Osteoblast (primary cell): Measurements from ENCODE around the gene NELL2. TPM values are rescaled to one million over a fixed set of nuclear protein-coding genes. Genes with fewer than 3 reads are reported as not detected.

ENCODE experiments used
- DNase-seq: peaks from one replicate; pipeline ENCODE4 v3.0.0; 2011; ENCODE audit warnings: low spot score, mixed read lengths; ENCODE audit not compliant: insufficient read length; ENCODE audit errors: missing footprints
- H2AFZ ChIP-seq: 2 replicates; pipeline ENCODE4 v1.6.0; 2011; ENCODE audit warnings: mild to moderate bottlenecking, low read length
- H3K27ac ChIP-seq: 2 replicates; pipeline ENCODE4 v1.5.1; 2011; ENCODE audit warnings: mild to moderate bottlenecking, low read depth, low read length, moderate library complexity
- H3K27me3 ChIP-seq: 2 replicates; pipeline ENCODE4 v1.6.0; 2012; ENCODE audit warnings: mild to moderate bottlenecking, control low read depth, inconsistent platforms, low read length, moderate library complexity; ENCODE audit not compliant: insufficient read depth
- H3K36me3 ChIP-seq: 2 replicates; pipeline ENCODE4 v1.5.1; 2011; ENCODE audit warnings: mild to moderate bottlenecking, low read length, control low read depth, moderate library complexity; ENCODE audit not compliant: insufficient read depth
- H3K4me1 ChIP-seq: 2 replicates; pipeline ENCODE4 v1.5.1; 2011; ENCODE audit warnings: mild to moderate bottlenecking, low read length, control low read depth, moderate library complexity; ENCODE audit not compliant: insufficient read depth
- H3K4me2 ChIP-seq: 2 replicates; pipeline ENCODE4 v1.6.0; 2011; ENCODE audit warnings: mild to moderate bottlenecking, low read length; ENCODE audit not compliant: insufficient read depth
- H3K4me3 ChIP-seq: fragments of 200-600 bp; sonication (generic); 3 replicates; pipeline ENCODE4 v1.5.1; 2012; ENCODE audit warnings: mild to moderate bottlenecking, low read length, inconsistent platforms; ENCODE audit not compliant: insufficient read depth
- H3K79me2 ChIP-seq: 2 replicates; pipeline ENCODE4 v1.6.0; 2012; ENCODE audit warnings: mild to moderate bottlenecking, low read length, control low read depth, inconsistent platforms; ENCODE audit not compliant: insufficient read depth
- H3K9me3 ChIP-seq: 2 replicates; pipeline ENCODE4 v1.5.1; 2011; ENCODE audit warnings: low read depth, low read length, control low read depth
- H4K20me1 ChIP-seq: 2 replicates; pipeline ENCODE4 v1.6.0; 2012; ENCODE audit warnings: mild to moderate bottlenecking, low read length, control low read depth; ENCODE audit not compliant: insufficient read depth
- total RNA-seq: library from RNA; depleted of rRNA; stranded (reverse); fragments of >200 nt; gene quantifications from 2 replicates; pipeline ENCODE4 v1.2.3, GENCODE V29; 2012
- TF ChIP-seq, protein P1 (sequence below): IDR thresholded peaks from 2 replicates; pipeline ENCODE4 v1.5.1; 2011; ENCODE audit warnings: mild to moderate bottlenecking, low read depth, low read length, moderate library complexity; ENCODE audit errors: extremely low read depth

The NELL2 gene
- total RNA-seq, 1 donor = not detected

GRCh38 chr12:44570036-44570583 is 306.0 kb downstream of the NELL2 start:
- no peak for DNase-seq
- Histone ChIP-seq H3K27ac (no peak overlapping the region), H3K27me3 (no peaks in the 10 kb centered on the region), H3K9me3 (no peaks in the 10 kb centered on the region), H3K79me2 (no peaks in the 10 kb centered on the region), H3K4me2 (no peak overlapping the region), H2AFZ (no peak overlapping the region), H3K36me3 (no peaks in the 10 kb centered on the region), H3K4me1 (no peaks in the 10 kb centered on the region), H4K20me1 (no peaks in the 10 kb centered on the region), H3K4me3 (no peak overlapping the region)
- TF ChIP-seq, protein P1, sequence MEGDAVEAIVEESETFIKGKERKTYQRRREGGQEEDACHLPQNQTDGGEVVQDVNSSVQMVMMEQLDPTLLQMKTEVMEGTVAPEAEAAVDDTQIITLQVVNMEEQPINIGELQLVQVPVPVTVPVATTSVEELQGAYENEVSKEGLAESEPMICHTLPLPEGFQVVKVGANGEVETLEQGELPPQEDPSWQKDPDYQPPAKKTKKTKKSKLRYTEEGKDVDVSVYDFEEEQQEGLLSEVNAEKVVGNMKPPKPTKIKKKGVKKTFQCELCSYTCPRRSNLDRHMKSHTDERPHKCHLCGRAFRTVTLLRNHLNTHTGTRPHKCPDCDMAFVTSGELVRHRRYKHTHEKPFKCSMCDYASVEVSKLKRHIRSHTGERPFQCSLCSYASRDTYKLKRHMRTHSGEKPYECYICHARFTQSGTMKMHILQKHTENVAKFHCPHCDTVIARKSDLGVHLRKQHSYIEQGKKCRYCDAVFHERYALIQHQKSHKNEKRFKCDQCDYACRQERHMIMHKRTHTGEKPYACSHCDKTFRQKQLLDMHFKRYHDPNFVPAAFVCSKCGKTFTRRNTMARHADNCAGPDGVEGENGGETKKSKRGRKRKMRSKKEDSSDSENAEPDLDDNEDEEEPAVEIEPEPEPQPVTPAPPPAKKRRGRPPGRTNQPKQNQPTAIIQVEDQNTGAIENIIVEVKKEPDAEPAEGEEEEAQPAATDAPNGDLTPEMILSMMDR = no peak

DNA sequence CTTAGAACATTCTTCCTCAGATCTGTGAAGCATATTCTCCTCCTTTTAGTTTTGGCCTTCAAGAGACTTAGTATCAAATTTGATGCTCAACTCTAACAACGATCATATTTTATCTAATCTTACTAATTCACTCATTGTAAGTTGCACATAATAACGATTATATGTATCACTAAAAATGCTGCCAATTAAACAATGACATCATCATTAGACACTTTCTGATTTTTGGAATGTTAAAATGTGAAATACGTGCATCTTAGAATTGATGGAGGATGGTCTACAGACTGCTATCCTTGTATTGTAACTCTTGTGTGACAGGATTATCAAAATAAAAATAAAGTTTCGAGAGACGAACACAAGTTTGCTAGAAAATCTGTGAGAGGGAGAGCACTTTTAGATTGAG is 311.0 kb downstream of the NELL2 start:
- no peak overlapping the region for H3K4me3 ChIP-seq
- no peaks in the 10 kb centered on the region for H3K9me3 ChIP-seq
- no peaks in the 10 kb centered on the region for H3K4me1 ChIP-seq
- no peak overlapping the region for H3K27ac ChIP-seq
- H3K27me3 ChIP-seq = no peaks in the 10 kb centered on the region
- no peaks in the 10 kb centered on the region for H3K36me3 ChIP-seq
- H3K79me2 ChIP-seq = no peaks in the 10 kb centered on the region
- no peak overlapping the region for H3K4me2 ChIP-seq
- no peak for DNase-seq
- TF ChIP-seq, protein P1 = no peak
- H2AFZ ChIP-seq = no peak overlapping the region
- H4K20me1 ChIP-seq = no peaks in the 10 kb centered on the region

DNA sequence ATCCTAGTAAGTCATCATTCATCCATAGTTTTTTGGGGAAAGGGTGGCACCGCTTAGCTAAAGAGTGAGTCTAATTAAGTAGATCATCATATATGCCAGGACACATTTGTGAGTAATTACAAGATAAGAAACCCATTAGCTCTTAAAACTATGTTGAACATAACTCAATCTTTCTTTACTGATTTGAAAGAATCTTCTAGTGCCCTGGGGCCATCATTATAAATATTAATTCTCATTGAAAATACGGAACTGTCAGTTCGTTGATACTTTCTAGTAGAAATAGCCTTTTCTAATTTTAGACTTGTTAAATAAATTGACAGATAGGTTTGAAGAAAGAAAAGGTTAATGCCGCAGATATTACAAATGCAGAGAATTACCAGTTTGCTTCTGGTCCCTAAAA is 312.6 kb downstream of the NELL2 start:
- Histone ChIP-seq H3K4me2 (no peak overlapping the region), H3K4me3 (no peak overlapping the region), H3K27me3 (no peaks in the 10 kb centered on the region), H3K4me1 (no peaks in the 10 kb centered on the region), H3K9me3 (no peaks in the 10 kb centered on the region), H3K27ac (no peak overlapping the region), H3K36me3 (no peaks in the 10 kb centered on the region), H4K20me1 (no peaks in the 10 kb centered on the region), H2AFZ (no peak overlapping the region), H3K79me2 (no peaks in the 10 kb centered on the region)
- TF ChIP-seq, protein P1 = no peak
- DNase-seq = no peak

DNA sequence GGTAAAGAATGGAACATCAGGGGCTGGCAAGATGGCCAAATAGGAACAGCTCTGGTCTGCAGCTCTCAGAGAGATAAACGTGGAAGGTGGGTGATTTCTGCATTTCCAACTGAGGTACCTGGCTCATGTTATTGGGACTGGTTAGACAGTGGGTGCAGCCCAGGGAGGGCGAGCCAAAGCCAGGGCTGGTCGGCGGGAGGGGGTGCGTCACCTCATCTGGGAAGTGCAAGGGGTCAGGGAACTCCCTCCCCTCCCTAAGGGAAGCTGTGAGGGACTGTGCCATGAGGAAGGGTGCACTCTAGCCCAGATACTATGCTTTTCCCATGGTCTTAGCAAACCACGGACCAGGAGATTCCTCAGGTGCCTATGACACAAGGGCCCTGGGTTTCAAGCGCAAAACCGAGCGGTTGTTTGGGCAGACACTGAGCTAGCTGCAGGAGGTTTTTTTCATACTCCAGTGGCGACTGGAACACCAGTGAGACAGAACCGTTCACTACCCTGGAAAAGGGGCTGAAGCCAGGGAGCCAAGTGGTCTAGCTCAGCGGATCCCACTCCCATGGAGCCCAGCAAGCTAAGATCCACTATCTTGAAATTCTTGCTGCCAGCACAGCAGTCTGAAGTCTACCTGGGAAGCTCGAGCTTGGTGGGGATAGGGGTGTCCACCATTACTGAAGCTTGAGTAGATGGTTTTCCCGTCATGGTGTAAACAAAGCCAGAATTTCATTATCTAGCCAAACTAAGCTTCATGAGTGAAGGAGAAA is 317.6 kb downstream of the NELL2 start:
- DNase-seq = no peak
- H3K4me3 ChIP-seq = no peak overlapping the region
- H3K4me2 ChIP-seq = no peak overlapping the region
- TF ChIP-seq, protein P1 = no peak
- no peaks in the 10 kb centered on the region for H3K9me3 ChIP-seq
- H3K27me3 ChIP-seq = no peaks in the 10 kb centered on the region
- no peak overlapping the region for H3K27ac ChIP-seq
- no peaks in the 10 kb centered on the region for H4K20me1 ChIP-seq
- H2AFZ ChIP-seq = no peak overlapping the region
- H3K4me1 ChIP-seq = no peaks in the 10 kb centered on the region
- H3K79me2 ChIP-seq = no peaks in the 10 kb centered on the region
- H3K36me3 ChIP-seq = no peaks in the 10 kb centered on the region
